Measurements from ENCODE around the gene PCNX2. TPM values are rescaled to one million over a fixed set of nuclear protein-coding genes. Genes with fewer than 3 reads are reported as not detected.

Gene PCNX2
- total and polyA plus RNA-seq, 5 donors = 0.66 to 5.0 (median 3.1) TPM

GRCh38 chr1:232983817-232984567 is 311.5 kb downstream of the PCNX2 start:
- ATAC-seq (no peak), DNase-seq (no peak)
- intact Hi-C loops (cut with DNase I) = no loop called here
- no peak overlapping the region for H3K4me3 ChIP-seq (ENCODE audit: low read length)
- H3K4me1 ChIP-seq (ENCODE audit: control insufficient read depth, insufficient read depth, low read length) = no peaks in the 10 kb centered on the region
- H3K27ac ChIP-seq (ENCODE audit: low read length) = no peak overlapping the region
- no peaks in the 10 kb centered on the region for H3K9me3 ChIP-seq (ENCODE audit: control insufficient read depth, low read length)
- WGBS = 88% methylated on average over 25 of the region's 25 CpGs
- no peaks in the 10 kb centered on the region for H3K27me3 ChIP-seq (ENCODE audit: control insufficient read depth, insufficient read depth)

GRCh38 chr1:232983375-232983774 is 312.1 kb downstream of the PCNX2 start:
- Histone ChIP-seq H3K27me3 (ENCODE audit: control insufficient read depth, insufficient read depth) (no peaks in the 10 kb centered on the region), H3K27ac (ENCODE audit: low read length) (no peak overlapping the region), H3K9me3 (ENCODE audit: control insufficient read depth, low read length) (no peaks in the 10 kb centered on the region), H3K4me1 (ENCODE audit: control insufficient read depth, insufficient read depth, low read length) (peaks cover 3% of the 10 kb centered on the region), H3K4me3 (ENCODE audit: low read length) (no peak overlapping the region)
- DNase-seq (no peak), ATAC-seq (no peak)
- 96% methylated on average over 14 of the region's 14 CpGs for WGBS
- intact Hi-C loops (cut with DNase I) = no loop called here

GRCh38 chr1:232982238-232982944 is 313.1 kb downstream of the PCNX2 start:
- peak; percentile 44 for ATAC-seq
- intact Hi-C loops (cut with DNase I) = no loop called here
- Histone ChIP-seq H3K9me3 (ENCODE audit: control insufficient read depth, low read length) (no peaks in the 10 kb centered on the region), H3K27me3 (ENCODE audit: control insufficient read depth, insufficient read depth) (no peaks in the 10 kb centered on the region), H3K27ac (ENCODE audit: low read length) (no peak overlapping the region), H3K4me3 (ENCODE audit: low read length) (no peak overlapping the region), H3K4me1 (ENCODE audit: control insufficient read depth, insufficient read depth, low read length) (peaks cover 3% of the 10 kb centered on the region)
- peak; percentile 36 to 71 (median 70) for DNase-seq
- WGBS = 61% methylated on average over 13 of the region's 13 CpGs

GRCh38 chr1:232980986-232981560 is 314.5 kb downstream of the PCNX2 start:
- ATAC-seq (no peak), DNase-seq (no peak)
- Histone ChIP-seq H3K4me3 (ENCODE audit: low read length) (no peak overlapping the region), H3K27me3 (ENCODE audit: control insufficient read depth, insufficient read depth) (no peaks in the 10 kb centered on the region), H3K9me3 (ENCODE audit: control insufficient read depth, low read length) (no peaks in the 10 kb centered on the region), H3K27ac (ENCODE audit: low read length) (no peak overlapping the region), H3K4me1 (ENCODE audit: control insufficient read depth, insufficient read depth, low read length) (peaks cover 3% of the 10 kb centered on the region)
- intact Hi-C loops (cut with DNase I) = no loop called here
- WGBS = 78% methylated on average over 9 of the region's 9 CpGs

GRCh38 chr1:232980355-232980978 is 315.1 kb downstream of the PCNX2 start:
- no peak overlapping the region for H3K27ac ChIP-seq (ENCODE audit: low read length)
- 58% methylated on average over 13 of the region's 13 CpGs for WGBS
- H3K4me1 ChIP-seq (ENCODE audit: control insufficient read depth, insufficient read depth, low read length) = peaks cover 3% of the 10 kb centered on the region
- intact Hi-C loops (cut with DNase I) = no loop called here
- peak; percentile 13 to 34 for ATAC-seq
- no peaks in the 10 kb centered on the region for H3K9me3 ChIP-seq (ENCODE audit: control insufficient read depth, low read length)
- H3K27me3 ChIP-seq (ENCODE audit: control insufficient read depth, insufficient read depth) = no peaks in the 10 kb centered on the region
- H3K4me3 ChIP-seq (ENCODE audit: low read length) = no peak overlapping the region
- DNase-seq = no peak

- ATAC-seq (no peak), DNase-seq (no peak)
- Histone ChIP-seq H3K27me3 (ENCODE audit: control insufficient read depth, insufficient read depth) (no peaks in the 10 kb centered on the region), H3K27ac (ENCODE audit: low read length) (no peak overlapping the region), H3K9me3 (ENCODE audit: control insufficient read depth, low read length) (no peaks in the 10 kb centered on the region), H3K4me3 (ENCODE audit: low read length) (no peak overlapping the region), H3K4me1 (ENCODE audit: control insufficient read depth, insufficient read depth, low read length) (peaks cover 8% of the 10 kb centered on the region)
- 98% methylated on average over 6 of the region's 6 CpGs for WGBS
- intact Hi-C loops (cut with DNase I) = no loop called here
Observed at GRCh38 chr1:232979558-232979957, 316.0 kb downstream of the PCNX2 start.

- 46% methylated on average over 4 of the region's 4 CpGs for WGBS
- ATAC-seq = no peak
- no peaks in the 10 kb centered on the region for H3K27me3 ChIP-seq (ENCODE audit: control insufficient read depth, insufficient read depth)
- intact Hi-C loops (cut with DNase I) = no loop called here
- H3K4me3 ChIP-seq (ENCODE audit: low read length) = no peak overlapping the region
- no peak for DNase-seq
- peaks cover 8% of the 10 kb centered on the region for H3K4me1 ChIP-seq (ENCODE audit: control insufficient read depth, insufficient read depth, low read length)
- H3K9me3 ChIP-seq (ENCODE audit: control insufficient read depth, low read length) = no peaks in the 10 kb centered on the region
- H3K27ac ChIP-seq (ENCODE audit: low read length) = no peak overlapping the region
Observed at GRCh38 chr1:232978815-232979214, 316.7 kb downstream of the PCNX2 start.

GRCh38 chr1:232978091-232978634 is 317.4 kb downstream of the PCNX2 start:
- H3K4me3 ChIP-seq (ENCODE audit: low read length) = no peak overlapping the region
- ATAC-seq (no peak), DNase-seq (no peak)
- peaks cover 8% of the 10 kb centered on the region for H3K4me1 ChIP-seq (ENCODE audit: control insufficient read depth, insufficient read depth, low read length)
- no peaks in the 10 kb centered on the region for H3K27me3 ChIP-seq (ENCODE audit: control insufficient read depth, insufficient read depth)
- no peaks in the 10 kb centered on the region for H3K9me3 ChIP-seq (ENCODE audit: control insufficient read depth, low read length)
- intact Hi-C loops (cut with DNase I) = no loop called here
- H3K27ac ChIP-seq (ENCODE audit: low read length) = no peak overlapping the region
- WGBS = 48% methylated on average over 8 of the region's 8 CpGs

- H3K4me3 ChIP-seq (ENCODE audit: low read length) = no peak overlapping the region
- no peak overlapping the region for H3K27ac ChIP-seq (ENCODE audit: low read length)
- no peaks in the 10 kb centered on the region for H3K9me3 ChIP-seq (ENCODE audit: control insufficient read depth, low read length)
- ATAC-seq = no peak
- WGBS = 91% methylated on average over 3 of the region's 3 CpGs
- peaks cover 8% of the 10 kb centered on the region for H3K4me1 ChIP-seq (ENCODE audit: control insufficient read depth, insufficient read depth, low read length)
- intact Hi-C loops (cut with DNase I) = no loop called here
- no peaks in the 10 kb centered on the region for H3K27me3 ChIP-seq (ENCODE audit: control insufficient read depth, insufficient read depth)
- DNase-seq = no peak
Observed at GRCh38 chr1:232974971-232975370, 320.6 kb downstream of the PCNX2 start.

GRCh38 chr1:232973652-232974611 is 321.6 kb downstream of the PCNX2 start:
- no peaks in the 10 kb centered on the region for H3K9me3 ChIP-seq (ENCODE audit: control insufficient read depth, low read length)
- peaks cover 10% of the 10 kb centered on the region for H3K4me1 ChIP-seq (ENCODE audit: control insufficient read depth, insufficient read depth, low read length)
- no peaks in the 10 kb centered on the region for H3K27me3 ChIP-seq (ENCODE audit: control insufficient read depth, insufficient read depth)
- no peak overlapping the region for H3K4me3 ChIP-seq (ENCODE audit: low read length)
- 75% methylated on average over 2 of the region's 2 CpGs for WGBS
- intact Hi-C loops (cut with DNase I) = no loop called here
- ATAC-seq (no peak), DNase-seq (no peak)
- no peak overlapping the region for H3K27ac ChIP-seq (ENCODE audit: low read length)

All from right cardiac atrium (tissue), 5 donors.